Activated T-helper 1 cell treated with Interleukin-2 at 50 U/mL for 16 hours (primary cell): ENCODE measurements around the gene SLC16A2.

Experiments used
- DNase-seq: peaks from one replicate; pipeline ENCODE4 v3.0.0-alpha.2; 2020; ENCODE audit warnings: low read depth

SLC16A2 gene

DNA sequence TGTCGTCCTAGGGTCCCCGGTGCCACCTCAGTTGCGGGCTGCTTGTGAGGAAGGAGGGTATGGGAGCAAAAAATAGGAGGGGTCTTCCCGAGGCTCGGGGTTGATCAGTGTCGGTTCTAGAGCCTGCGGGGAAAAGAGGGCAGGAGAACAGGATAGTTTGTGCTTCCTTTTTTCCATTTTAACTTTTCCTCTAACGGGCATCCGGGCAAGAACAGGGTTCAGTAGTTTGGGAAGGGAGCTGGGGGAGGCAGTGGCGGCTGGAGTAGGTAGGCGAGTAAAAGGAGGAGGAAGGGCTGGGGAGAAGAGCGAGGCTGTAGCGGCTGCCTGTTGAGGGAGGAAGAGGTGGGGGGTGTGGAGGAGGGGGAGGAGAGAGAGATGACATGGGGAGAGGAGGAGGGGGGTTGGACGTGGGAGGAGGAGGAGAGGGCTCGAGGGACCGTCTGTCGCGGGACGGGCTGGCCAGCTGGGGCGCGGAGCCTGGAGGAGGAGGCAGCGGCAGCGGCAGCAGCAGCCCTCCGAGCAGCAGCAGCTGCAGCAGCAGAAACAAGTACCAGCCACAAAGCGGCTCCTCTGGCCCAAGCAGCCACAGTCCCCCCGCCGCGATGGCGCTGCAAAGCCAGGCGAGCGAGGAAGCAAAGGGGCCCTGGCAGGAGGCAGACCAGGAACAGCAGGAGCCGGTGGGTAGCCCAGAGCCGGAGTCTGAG is at the start of gene SLC16A2:
Gene SLC16A2, plus strand, starts transcription at position 458 of the 704 bp plus-strand sequence. Its CDS starts 145 bp downstream, at position 603.
- DNase-seq: no peak

DNA sequence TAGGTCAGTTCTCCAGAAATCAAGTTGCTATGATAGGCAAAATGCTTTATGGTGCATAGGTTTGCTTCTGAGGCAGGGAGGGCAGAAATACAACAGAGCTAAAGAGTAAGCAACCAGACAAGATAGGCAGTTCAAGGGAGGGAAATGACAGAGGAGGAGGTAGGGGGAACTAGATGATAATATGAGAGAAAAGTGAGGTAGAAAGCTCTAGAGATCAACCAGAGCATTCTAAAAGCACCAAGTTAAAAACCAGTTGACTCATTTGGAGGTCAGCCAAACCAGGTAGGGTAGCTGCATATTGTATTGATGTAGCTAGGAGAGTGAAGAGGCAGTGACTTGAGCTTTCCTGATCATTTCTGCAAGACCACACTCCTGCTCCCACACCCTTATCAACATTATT is 49.0 kb upstream of the SLC16A2 start:
- no peak for DNase-seq

DNA sequence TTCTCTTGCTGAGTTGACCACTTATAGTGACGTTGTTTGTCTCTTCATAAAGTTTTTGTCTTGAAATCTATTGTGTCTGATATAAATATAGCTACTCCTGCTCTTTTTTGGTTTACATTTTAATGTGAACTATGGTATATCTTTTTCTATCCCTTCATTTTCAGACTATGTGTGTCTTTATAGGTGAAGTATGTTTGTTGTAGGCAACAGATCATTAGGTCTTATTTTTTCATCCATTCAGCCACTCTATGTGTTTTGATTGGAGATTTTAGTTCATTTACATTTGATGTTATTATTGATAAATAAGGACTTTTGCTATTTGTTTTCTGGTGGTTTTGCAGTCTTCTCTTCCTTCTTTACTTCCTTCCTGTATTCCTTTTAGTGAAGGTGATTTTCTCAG is 44.0 kb upstream of the SLC16A2 start:
- no peak for DNase-seq

DNA sequence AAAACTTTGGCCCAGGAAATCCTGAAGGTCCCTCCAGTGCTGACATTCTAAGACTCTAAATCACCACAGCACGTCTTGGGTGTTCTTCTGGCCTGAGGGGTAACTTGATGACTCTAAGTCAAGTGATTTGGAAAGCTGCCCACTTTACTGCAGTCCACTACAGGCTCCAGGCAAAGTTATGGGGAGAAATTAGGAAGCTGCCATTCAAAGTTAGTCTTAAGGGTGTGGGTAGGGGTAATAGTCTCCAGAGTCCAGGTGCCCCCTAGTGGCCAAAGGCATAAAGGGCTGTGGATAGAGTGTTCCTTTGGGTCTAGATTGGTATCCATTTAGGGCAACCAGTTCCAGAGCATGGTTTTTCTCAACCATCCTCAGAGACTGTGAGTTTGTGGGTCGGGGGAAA is 38.7 kb upstream of the SLC16A2 start:
- DNase-seq: peak; percentile 28

DNA sequence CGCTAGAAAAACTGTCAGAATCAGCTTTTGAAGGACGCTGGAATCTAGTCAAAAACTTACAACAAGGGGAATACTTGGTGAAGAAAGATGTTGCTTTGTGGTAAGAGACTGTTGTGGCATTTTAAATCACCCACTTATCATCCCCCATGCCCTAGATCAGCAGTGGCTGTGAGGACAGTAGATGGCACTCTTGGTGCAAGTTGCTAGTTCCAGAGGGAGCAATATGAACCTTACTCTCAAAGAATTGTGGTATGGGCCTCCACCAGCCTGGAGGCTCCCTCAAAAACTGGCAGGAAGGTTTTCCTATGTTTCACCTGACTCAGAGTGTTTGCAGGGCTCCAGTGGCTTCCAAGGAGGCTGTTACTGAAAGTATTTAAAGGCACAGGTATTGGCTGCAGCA is 37.7 kb upstream of the SLC16A2 start:
- DNase-seq: no peak

DNA sequence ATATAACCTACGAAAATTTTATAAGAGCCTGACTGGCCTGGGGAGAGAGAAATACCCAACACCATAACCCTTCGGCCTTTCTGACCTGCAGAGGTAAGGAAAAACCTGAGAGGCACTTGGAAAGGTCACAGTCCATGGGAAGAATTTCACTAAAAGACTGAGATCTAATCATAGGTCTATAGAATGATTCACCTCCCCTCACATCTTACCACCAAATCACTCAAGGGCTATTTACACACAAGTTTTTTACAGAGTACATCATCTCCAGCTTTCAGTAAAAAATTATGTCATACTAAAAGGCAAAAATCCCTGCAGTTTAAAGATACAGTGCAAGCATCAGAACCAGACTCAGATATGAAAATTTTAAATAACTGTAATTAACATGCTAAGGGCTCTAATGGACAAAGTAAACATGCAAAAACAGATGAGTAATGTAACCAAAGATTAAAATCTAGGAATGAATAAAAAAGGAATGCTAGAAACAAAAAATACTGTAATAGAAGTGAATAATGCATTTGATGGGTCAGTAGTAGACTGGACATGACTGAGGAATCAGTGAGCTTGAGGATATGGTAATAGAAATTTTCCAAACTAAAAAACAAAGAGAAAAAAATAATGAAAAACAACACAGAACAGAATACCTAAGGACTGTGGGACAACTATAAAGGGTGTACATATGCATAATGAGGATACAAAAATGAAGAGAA is 32.1 kb upstream of the SLC16A2 start:
- DNase-seq: no peak

DNA sequence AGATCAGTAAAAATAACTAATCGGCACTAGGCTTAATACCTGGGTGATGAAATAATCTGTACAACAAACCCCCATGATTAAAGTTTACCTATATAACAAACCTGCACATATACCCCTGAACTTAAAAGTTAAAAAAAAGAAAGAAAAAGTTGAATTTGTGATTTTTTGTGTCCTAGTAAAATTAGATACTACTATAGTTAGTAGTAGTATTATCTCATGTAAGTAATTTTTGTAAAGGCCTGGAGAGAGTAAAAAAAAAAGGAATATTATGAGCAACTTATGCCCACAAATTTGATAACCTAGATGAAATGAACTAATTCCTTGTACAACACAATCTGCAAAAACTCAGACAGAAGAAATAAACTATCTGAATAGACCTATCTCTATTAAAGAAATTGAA is 25.7 kb upstream of the SLC16A2 start:
- no peak for DNase-seq

DNA sequence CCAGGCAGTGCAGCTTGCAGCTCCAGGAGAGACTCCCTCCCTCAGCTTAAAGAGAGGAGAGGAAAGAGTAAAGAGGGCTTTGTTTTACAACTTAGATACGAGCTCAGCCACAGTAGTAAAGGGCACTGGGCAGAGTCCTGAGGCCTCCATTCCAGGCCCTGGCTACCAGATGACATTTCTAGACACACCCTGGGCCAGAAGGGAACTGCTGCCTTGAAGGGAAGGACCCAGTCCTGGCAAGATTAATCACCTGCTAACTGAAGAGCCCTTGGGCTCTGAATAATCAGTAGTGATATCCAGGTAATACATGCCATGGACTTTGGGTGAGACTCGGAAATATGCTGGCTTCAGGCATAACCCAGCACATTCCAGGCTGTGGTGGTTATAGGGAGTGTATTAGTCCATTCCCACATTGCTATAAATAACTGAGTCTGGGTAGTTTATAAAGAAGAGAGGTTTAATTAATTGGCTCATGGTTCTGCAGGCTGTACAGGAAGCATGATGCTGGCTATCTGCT is 15.3 kb upstream of the SLC16A2 start:
- DNase-seq: no peak

DNA sequence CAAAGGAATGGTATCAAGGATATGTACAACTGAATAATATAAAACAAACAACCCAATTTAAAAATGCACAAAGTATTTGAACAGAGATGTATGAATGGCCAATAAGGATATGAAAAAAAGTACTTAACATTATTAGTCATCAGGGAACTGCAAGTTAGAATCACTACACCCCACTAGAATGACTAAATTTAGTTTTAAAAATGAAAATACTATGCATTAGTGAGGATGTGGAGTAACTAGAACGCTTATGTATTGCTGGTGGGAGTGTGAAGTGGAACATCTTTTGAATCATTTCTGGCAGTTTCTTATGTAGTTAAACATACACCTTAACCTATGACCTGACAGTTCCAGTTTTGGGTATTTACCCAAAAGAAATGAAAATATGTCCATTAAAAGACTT is 13.0 kb upstream of the SLC16A2 start:
- DNase-seq: no peak

DNA sequence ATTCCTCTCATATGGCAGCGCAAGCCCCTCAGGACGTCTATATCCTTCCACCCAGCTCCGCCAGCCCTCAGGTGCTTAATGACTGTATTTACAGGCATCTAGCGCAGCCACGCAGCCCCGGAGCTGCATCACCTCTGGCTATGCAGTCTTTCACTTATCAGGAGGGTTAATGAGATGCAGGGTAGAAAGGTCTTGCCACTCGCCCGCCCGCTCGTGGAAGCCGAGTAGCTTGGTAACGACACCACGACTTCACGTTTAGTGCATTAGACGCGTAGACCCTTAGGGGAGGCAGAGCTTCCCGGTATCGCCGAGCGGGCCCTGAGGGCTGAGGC is 1.5 kb upstream of the SLC16A2 start:
- DNase-seq: no peak

DNA sequence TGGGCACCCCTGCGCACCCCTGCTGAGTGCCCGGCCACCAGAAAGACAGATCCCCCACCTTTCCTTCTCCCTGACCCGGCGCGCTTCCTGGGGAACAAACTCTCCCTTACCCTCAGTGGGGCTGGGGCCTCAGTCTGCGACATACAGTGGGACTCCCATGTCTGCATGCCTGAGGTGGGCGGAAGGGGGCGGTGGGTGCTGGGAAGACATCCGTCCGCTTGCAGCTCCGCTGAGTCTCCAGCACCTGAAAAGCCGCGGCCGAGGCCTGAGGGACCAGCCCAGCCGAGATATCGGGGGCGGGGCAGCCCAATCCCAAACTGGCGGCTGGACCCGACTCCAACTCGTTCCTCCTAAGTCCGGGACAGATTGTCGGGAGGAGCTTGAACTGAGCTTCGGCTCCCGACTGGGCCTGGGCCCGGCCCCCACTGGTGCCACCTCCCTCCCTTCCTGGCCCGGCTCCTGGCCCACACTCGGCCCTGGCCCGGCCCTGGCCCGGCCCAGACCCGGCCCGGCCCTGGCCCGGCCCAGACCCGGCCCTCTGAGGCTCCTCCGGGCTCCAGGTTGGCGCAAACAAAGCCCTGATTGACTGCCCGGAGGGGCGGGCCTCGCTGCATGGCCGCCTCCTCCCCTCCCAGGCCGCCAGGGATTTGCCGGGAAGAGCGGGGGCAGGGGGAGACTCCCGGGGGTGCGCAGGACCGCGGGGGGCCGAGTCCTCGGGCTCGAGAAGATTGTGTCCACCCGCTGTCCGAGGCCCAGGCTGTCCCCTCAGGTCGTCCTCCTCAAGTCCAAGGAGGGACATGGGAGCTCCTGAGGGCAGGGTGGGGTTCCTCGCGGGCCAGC is 877 bp upstream of the SLC16A2 start:
- DNase-seq: no peak

DNA sequence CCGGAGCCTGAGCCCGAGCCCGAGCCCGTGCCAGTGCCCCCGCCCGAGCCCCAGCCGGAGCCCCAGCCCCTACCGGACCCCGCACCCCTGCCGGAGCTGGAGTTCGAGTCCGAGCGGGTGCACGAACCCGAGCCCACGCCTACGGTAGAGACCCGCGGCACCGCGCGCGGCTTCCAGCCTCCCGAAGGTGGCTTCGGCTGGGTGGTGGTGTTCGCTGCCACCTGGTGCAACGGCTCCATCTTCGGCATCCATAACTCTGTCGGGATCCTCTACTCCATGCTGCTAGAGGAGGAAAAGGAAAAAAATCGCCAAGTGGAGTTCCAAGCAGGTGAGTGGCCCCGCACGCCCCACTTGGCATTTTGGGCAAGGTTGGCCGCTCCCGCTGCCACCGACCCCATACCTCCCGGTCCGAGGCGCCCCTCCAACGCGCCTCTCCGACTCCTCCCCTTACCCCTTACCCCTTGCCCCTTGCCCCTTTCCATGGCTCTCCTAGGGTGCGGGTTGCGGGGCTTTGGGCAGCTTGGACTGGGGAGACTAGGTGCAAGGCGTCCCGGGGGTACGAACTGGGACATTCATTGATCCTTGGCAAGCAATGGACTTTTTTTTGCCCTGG is 553 bp downstream of the SLC16A2 start:
- DNase-seq: no peak

DNA sequence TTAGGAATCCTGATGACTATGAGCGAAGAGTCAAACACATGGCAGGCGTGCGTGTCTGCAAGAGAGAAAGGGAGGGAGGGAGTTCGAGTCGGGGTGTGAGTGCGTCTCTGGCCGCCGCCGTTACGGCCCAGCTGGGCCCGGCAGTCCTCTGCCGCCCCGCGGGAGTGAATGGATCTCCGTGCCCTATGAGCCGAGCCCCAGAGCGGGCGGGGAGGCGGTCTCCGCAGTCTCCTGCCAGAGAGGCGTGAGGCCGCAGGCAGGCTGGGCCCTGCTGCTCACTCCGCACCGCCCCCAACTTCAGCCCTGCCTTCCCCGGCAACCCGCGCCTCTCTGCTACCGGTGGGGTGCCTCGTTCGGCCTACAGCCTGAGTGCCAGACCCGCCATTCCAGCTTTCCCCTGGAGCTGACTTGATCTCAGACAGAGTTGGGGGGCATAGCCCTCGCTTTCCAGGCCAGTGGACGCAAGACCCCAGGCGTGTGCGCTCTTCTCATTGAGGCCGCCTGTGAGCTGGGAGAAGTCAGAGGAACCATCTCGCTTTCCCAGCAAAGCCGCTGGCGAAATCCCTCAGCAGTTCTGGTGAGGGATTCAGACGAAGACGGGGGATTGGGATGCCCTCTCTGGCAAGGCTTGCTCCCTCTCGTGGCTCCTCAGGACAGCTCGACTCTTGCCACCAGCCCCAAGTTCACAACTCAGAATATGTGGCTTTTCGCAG is 1.4 kb downstream of the SLC16A2 start:
- no peak for DNase-seq

DNA sequence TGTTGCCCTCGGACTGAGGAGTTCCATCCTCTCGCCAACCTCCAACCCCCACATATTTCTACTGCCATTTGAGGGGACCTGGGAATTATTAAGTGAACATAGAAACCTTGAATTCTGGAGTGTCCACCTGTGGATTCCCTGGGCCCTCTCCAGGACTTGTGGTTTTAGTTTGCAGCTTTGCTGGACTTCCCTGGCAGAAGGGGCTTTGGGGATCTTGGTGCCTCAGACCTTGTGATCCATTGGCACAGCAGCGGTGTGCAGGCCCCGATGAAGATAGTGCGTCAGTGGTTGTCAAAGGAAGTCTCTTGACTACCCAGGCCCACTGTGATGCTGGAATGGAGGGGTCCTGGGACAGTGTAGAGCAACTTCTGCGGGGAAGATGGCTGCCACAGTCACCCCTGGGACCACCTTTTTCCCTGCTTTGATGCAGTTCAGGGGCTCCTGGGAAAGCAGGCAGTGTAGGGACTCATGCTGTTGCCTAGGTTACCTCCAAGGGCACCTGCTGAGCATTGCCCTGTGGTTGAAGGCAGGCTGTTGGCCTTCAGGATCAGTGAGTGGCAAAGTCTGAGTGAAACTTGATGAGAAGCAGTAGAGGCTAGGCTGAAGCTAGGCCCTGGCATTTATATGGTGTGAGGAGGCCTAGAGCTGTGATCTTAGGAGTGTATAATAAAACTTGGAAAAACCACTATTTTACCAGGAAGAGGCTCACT is 2.2 kb downstream of the SLC16A2 start:
- no peak for DNase-seq

DNA sequence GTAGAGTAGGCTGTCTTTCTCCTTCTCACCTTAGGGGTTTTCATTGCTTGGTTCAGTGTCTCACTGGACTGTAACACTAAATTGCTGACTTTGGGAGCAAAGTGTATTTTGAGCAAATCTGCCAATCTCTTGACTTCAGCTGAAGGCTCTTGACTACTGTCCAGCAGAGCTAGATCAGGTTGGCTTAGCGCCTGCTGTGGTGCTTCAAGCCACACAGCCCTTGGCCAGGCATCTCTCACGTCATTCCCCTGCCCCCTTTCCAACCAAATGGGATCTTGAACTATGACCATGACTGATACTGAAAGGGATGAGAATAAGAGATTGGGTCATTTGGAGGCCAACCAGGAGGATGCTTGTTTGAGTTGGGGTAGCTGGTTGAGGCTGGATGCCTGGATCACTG is 4.8 kb downstream of the SLC16A2 start:
- DNase-seq: no peak

DNA sequence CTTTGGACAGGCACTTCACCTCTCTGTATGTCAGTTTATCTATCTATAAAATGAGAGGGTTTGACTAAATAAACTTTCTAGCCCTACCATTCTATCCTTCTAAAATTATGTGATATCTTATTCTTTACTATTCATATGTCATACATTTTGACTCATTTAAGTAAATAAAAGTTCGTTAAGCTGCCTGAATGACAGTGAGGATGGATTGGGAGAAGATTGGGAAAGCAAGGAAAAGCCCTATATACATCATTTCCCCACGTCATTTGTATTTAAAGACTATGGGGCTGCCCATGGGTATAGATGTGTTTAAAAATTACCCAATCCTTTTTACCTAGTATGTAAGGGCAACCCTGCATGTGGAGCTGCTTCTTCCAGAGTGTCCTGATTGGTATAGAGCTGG is 5.3 kb downstream of the SLC16A2 start:
- no peak for DNase-seq

DNA sequence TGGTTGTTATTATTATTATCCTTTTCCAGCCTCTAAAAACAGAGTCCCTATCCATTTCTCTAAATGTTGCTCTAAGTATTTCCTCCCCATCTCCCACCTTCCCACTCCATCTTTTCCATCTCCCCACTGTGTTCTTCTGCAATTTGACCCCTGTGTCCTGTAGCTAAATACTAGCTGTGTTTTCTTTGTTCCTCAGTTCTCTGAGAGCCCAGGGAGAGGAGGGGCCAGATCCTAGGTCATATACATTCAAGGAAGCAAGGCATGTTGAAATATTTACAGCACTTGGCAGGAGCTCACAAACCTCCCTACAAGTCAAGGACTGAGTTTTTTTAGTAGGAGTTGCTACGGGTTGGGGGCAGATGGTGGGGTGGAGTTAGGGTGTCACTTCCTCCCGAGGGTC is 10.5 kb downstream of the SLC16A2 start:
- DNase-seq: no peak

DNA sequence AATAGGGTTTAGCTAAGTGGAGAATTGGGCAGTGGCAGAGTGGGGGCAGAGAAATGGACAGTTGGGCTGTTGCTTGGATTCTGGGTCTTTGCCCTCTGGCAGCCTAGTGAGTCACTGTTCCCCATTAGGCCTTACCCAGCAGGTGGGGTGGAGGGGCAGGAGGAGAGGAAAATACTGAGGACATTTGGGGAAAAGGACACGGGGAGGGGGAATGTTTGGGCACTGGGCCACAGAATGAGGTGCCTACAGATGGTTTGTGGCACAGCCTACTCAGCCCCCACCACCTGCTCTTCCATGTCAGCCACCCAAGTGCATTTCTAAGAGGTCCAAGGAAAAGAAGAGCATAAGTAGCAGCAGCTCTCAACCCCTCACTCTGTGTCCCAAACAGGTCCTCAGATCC is 13.0 kb downstream of the SLC16A2 start:
- DNase-seq: no peak

DNA sequence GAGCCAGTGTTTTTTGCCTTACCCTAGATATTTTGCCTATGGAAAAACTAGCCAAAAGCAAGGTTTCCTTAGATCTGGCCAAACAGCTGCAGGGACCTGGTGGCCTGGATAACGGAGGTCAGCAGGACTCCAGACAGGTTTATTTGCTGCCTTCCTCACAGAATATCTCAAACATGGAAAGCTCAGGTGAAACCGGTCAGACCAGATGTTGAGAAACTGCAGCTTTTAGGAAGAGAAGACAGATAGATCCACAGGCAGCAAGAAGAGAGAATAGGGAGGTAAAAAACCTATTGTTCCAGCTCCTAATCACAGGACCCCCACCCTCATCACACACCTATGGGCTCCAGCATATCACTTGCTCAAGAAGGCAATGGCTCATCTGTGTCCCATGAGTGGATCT is 16.2 kb downstream of the SLC16A2 start:
- DNase-seq: no peak

DNA sequence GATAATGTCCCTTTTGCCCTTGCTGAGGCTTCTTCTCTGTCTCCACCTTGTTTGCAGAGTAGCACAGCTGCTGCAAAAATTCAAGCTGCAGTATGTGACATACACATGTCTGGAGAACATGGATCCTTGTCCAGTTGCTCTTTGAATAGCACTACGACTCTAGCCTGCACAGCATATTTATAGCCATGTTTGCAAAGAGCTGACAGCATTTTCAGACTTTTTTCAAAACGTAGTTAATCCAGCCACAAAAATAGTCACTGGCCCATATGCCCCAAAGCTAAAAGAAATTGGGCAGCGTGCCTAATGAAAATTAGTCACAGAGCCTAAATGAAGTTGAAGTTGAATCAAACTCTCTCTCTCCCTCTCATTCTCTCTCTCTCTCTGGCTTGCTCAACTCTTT is 17.5 kb downstream of the SLC16A2 start:
- no peak for DNase-seq

DNA sequence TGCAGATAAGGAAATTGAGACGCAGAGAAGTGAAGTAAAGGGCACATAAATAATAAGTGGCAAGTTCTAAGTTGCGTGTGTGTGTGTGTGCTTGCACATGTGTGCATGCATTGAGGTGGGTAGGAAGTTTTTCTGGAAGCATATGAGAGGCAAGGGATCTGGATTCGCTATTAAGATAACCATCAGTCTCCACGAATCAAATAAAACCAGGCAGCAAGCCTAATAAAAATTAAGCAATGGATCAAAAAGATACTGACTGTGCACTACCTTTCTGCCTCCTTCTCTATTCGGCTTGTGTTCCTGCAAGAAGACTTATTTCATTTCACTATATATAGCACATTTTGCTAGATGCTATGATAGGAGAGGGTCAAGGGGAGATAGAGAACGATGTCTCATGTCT is 23.8 kb downstream of the SLC16A2 start:
- no peak for DNase-seq
